Thyroid gland (tissue), 4 donors: Measurements from ENCODE around the gene PAX7. TPM values are rescaled to one million over a fixed set of nuclear protein-coding genes. Genes with fewer than 3 reads are reported as not detected.

ENCODE experiments used
- DNase-seq, 2 donors: peaks; one replicate each; pipeline ENCODE4 v3.0.0-alpha.2; 2019
- H3K27ac ChIP-seq, 3 donors: fragments of 200-600 bp; sonication (generic); 1 replicate in 2 of 3; 2 replicates in 1 of 3; pipeline ENCODE4 v1.5.1; 2016 to 2019; ENCODE audit warnings: mild to moderate bottlenecking in 1 of 3, moderate library complexity in 1 of 3
- H3K27me3 ChIP-seq: fragments of 200-600 bp; sonication (generic); one replicate; pipeline ENCODE4 v1.5.1; 2019
- H3K36me3 ChIP-seq, 2 donors: fragments of 200-600 bp; sonication (generic); one replicate each; pipeline ENCODE4 v1.5.1; 2016 to 2019
- H3K4me1 ChIP-seq, 2 donors: fragments of 200-600 bp; sonication (generic); one replicate each; pipeline ENCODE4 v1.5.1; 2017 to 2019
- H3K4me3 ChIP-seq, 3 donors: fragments of 200-600 bp; sonication (generic); replicated peaks in 1 of 3; 1 replicate in 2 of 3; 2 replicates in 1 of 3; pipeline ENCODE4 v1.5.1; 2016; ENCODE audit warnings: mild to moderate bottlenecking in 1 of 3
- H3K9me3 ChIP-seq: fragments of 200-600 bp; sonication (generic); one replicate; pipeline ENCODE4 v1.5.1; 2017
- POLR2A ChIP-seq, 2 donors: fragments of 450-650 bp; IDR thresholded peaks; one replicate each; pipeline ENCODE4 v1.6.1; 2017; ENCODE audit warnings: antibody characterized with exemption in 2 of 2, mild to moderate bottlenecking in 2 of 2, moderate library complexity in 1 of 2
- WGBS, 2 donors: methylation state at CpG; one replicate each; pipeline ENCODE4 v1.1.5; 2017; 5-methylcytosine and 5-hydroxymethylcytosine counted together
- intact Hi-C: fragments of 100-400 bp; cut with DNase I; formaldehyde crosslinking; loops from one replicate; pipeline ENCODE4 v1.15.1; 2023
- total RNA-seq, 4 donors: library from RNA; depleted of rRNA; stranded (reverse); fragments of >200 nt; gene quantifications; one replicate each; pipeline ENCODE4 v1.2.3, GENCODE V29; 2016
- TF ChIP-seq, protein P1 (sequence below), 6 experiments: fragments of 200-600 bp in 3 of 6; fragments of 450-650 bp in 3 of 6; sonication (generic) in 3 of 6; IDR thresholded peaks; one replicate each; pipeline ENCODE4 v1.5.1; 2016 to 2019; ENCODE audit warnings: antibody characterized with exemption in 6 of 6, mild to moderate bottlenecking in 2 of 6, inconsistent platforms in 1 of 6, moderate library complexity in 1 of 6

The PAX7 gene
- total RNA-seq, 4 donors from 2014 or later, result 0.78 TPM; not detected in 3

DNA sequence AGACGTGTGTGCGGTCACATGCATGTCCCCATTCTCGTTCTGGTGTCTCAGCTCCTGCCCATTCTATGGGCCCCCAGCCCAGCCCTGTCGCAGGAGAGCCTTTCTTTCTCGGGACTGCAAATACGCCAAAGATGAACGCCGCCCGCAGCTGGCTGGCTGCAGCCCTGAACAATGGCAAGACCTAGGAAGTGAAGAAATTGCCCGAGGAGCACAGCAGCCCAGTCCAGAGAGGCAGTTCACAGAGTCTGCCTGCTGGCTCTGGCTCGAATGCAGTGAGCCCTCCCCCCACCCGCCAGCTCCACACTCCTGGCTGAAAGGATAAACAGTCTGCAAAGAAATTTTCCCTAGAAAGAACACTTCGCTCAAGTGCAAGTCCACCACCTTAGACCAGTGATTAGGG lies 23.3 kb downstream of the PAX7 start:
- WGBS, 2 donors, result 16 to 18% methylated on average over 13 of the region's 13 CpGs
- Histone ChIP-seq H3K4me3 (no peak overlapping the region), H3K9me3 (no peaks in the 10 kb centered on the region), H3K4me1 (no peaks in the 10 kb centered on the region), H3K27me3 (peaks cover 34% of the 10 kb centered on the region), H3K36me3 (no peaks in the 10 kb centered on the region), H3K27ac (no peak overlapping the region)
- TF ChIP-seq POLR2A (IDR thresholded peaks at IDR 0.05), result no peak
- TF ChIP-seq, protein P1, sequence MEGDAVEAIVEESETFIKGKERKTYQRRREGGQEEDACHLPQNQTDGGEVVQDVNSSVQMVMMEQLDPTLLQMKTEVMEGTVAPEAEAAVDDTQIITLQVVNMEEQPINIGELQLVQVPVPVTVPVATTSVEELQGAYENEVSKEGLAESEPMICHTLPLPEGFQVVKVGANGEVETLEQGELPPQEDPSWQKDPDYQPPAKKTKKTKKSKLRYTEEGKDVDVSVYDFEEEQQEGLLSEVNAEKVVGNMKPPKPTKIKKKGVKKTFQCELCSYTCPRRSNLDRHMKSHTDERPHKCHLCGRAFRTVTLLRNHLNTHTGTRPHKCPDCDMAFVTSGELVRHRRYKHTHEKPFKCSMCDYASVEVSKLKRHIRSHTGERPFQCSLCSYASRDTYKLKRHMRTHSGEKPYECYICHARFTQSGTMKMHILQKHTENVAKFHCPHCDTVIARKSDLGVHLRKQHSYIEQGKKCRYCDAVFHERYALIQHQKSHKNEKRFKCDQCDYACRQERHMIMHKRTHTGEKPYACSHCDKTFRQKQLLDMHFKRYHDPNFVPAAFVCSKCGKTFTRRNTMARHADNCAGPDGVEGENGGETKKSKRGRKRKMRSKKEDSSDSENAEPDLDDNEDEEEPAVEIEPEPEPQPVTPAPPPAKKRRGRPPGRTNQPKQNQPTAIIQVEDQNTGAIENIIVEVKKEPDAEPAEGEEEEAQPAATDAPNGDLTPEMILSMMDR (IDR thresholded peaks at IDR 0.05), result no peak
- no peak for DNase-seq
- intact Hi-C loops, result no loop called here

DNA sequence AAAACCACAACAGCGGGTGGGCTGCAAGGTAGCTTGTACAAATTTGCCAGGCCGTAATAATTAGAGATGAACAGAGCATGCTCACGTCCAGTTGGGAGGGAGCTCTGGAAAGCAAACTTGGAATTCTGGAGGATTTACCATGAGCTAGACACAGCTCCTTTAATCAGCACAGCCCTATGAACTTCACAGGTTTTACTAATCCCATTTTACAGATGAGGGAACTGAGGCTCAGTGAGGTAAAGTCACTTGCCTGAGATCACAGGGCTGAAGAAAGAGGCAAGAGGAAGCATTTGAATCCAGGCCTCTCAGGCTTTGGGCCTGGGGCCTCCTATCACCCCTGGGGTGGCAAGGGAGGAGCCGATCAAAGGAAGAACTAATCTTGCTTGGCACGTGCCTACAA lies 24.0 kb downstream of the PAX7 start:
- intact Hi-C loops, result no loop called here
- no peaks in the 10 kb centered on the region for H3K4me1 ChIP-seq
- no peaks in the 10 kb centered on the region for H3K9me3 ChIP-seq
- H3K36me3 ChIP-seq, result no peaks in the 10 kb centered on the region
- no peak for TF ChIP-seq POLR2A (IDR thresholded peaks at IDR 0.05)
- TF ChIP-seq, protein P1 (IDR thresholded peaks at IDR 0.05), result no peak
- peaks cover 28% of the 10 kb centered on the region for H3K27me3 ChIP-seq
- no peak overlapping the region for H3K4me3 ChIP-seq
- 79 to 86% methylated on average over 5 of the region's 5 CpGs for WGBS, 2 donors
- no peak overlapping the region for H3K27ac ChIP-seq
- no peak for DNase-seq

DNA sequence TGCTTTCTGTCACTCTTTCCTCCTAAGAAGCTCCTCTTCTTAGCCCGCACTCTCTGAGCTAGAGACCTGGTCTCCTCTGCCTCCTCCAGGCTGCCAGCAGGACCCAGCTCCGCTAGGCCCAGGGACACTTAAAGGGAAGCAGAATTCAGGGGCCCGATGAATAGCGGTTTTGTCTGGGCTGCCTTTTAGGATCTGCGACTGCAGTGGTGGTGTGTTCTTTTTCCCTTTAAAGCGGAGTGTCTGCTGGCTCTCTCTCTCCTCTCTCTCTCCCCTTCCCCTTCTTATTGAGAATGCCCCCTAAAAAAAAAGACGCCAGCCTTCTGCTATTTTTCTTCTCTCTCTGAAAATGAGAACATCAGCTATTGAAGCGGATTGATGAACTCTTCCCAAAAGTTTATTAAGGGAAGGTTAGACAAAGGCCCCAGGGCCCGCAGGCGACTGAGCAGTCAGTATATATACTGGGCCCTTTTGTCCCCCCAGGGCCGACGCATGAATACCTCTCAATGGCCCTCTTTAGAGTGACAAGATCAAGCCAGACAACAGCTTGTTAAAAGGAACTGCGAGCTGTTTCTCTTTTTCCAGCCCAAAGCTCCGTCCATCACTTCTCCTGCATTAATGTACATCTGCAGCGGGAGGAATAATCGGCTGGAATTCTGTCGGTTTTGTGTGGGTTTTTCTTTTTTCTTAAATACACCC lies 27.0 kb downstream of the PAX7 start:
- Histone ChIP-seq H3K4me1 (peaks cover 0 to 6% of the 10 kb centered on the region in 2 donors), H3K36me3 (no peaks in the 10 kb centered on the region), H3K4me3 (no peak overlapping the region), H3K27me3 (peaks cover 12% of the 10 kb centered on the region), H3K9me3 (no peaks in the 10 kb centered on the region), H3K27ac (no peak overlapping the region)
- WGBS, 2 donors, result 68 to 70% methylated on average over 17 of the region's 17 CpGs
- intact Hi-C loops, result no loop called here
- TF ChIP-seq, protein P1 (IDR thresholded peaks at IDR 0.05), result no peak
- no peak for TF ChIP-seq POLR2A (IDR thresholded peaks at IDR 0.05)
- DNase-seq, result no peak

DNA sequence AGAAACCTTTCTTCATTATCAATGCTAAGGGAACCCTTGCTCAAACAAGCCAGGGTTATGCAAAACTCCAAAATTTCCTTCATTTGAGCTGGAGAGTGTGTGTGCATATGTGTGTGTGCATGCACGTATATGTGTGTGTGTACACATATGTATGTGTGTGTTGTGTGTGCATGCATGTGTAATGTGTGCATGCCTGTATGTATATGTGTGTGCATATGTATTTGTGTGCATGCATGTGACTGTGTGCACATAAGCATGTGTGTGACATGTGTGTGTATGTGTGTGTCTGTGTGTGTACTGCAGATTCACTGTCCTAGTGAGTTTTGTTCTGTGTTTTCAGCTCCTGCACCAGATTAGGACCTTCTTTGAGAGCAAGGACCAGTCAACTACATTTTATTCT lies 28.2 kb downstream of the PAX7 start:
- peaks cover 5% of the 10 kb centered on the region for H3K27me3 ChIP-seq

DNA sequence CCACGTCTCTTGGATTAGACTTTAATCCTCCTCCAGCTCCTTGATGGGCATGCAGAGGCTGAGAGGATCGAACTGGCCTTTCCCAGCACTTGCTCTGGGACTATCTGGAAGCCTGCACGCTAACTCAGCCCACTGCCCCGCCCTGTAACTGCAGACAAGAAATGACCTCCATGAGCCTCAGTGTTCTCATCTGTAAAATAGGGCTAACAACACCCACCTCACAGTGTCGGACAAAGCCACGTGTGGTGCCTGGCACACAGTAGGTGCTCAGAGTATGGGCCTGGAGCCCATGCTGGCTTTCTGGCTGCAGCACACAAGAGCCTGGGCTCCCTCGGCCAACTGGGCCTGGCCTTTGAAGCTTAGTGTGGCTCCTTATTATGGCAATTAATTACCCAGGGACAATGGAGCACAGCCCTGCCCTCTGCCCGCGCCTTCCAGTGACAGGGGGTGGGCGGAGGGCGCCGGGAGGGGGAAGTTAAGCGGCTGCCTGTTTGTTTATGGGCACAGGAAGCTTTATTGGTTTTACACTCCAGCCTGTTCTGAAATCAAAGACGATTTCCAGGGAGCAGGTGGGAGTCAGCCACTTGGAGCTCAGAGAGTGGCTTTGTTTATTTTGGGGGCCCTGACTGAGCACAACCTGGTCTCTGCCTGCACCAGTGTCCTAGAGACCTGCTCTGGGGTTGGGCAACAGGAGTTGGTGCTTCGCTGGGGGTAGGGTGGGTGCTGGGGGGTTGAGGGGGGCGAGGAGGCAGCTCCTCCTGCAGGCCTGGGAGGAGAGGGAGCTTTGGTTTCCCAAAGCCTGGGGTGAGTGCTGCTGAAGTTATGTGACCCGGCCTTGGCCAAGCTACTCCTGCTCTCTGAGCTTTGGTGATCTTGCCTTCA lies 31.0 kb downstream of the PAX7 start:
- H3K9me3 ChIP-seq, result no peaks in the 10 kb centered on the region
- no peaks in the 10 kb centered on the region for H3K27me3 ChIP-seq
- no peak overlapping the region for H3K4me3 ChIP-seq
- TF ChIP-seq, protein P1 (IDR thresholded peaks at IDR 0.05), result no peak
- TF ChIP-seq POLR2A (IDR thresholded peaks at IDR 0.05), result no peak
- H3K27ac ChIP-seq, result no peak overlapping the region
- H3K36me3 ChIP-seq, result no peaks in the 10 kb centered on the region
- no peak for DNase-seq
- 40 to 43% methylated on average over 15 of the region's 17 CpGs for WGBS, 2 donors
- H3K4me1 ChIP-seq, result peaks cover 0 to 6% of the 10 kb centered on the region in 2 donors
- intact Hi-C loops, result no loop called here

More for the DNA sequence above, 28.2 kb downstream of the PAX7 start:
- 89 to 100% methylated on average over 1 of the region's 1 CpG for WGBS, 2 donors
- DNase-seq, result no peak
- Histone ChIP-seq H3K9me3 (no peaks in the 10 kb centered on the region), H3K27ac (no peak overlapping the region), H3K36me3 (no peaks in the 10 kb centered on the region), H3K4me3 (no peak overlapping the region), H3K4me1 (peaks cover 0 to 6% of the 10 kb centered on the region in 2 donors)
- no peak for TF ChIP-seq POLR2A (IDR thresholded peaks at IDR 0.05)
- intact Hi-C loops, result no loop called here
